NCI-H2107 (cell line): Measurements from ENCODE around the gene USP5.

Experiments used
- DNase-seq: peaks from one replicate; lab custom pipeline; 2025; lab: John Stamatoyannopoulos, UW

Gene USP5

DNA sequence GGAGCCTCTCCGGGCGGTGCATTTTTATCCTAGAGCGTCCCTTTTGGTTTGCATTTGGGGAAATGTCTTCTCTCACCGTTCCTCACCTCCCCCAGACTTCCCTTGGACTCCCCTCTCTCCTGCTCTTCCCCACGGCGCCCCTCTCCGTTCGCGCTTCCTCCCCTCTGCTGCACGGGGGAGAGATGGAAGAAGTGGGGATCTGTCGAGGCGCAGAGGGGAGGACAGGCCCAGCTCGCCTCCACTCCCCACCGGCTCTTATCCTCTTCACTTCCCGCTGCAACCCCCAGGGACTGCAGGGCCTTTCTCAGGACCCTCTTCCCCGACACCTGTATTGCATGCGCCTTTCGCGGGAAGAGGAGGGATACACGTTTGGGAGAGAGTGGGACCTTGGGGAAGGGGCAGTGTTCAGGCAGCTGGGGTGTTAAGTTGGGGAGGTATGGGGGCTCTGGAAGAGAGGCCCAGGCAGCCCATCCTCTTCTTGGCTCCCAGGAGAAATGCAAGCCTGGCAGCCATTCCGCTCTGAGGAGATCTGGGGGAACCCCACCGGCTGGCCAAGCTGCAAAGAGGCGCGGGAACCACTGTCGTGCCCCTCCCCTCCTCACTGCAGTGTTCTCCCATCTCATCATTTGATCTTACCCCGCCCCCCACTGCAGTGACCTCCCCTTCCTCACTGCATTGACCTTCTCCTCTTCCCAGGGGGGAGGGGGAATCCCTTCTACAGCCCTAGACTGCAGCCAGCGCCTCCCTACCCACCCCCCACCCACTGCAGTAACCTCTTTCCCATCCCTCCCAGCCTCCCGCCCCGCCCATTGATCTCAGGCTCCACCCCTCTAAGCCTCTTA is 63.2 kb downstream of the USP5 start:
- DNase-seq = no peak

DNA sequence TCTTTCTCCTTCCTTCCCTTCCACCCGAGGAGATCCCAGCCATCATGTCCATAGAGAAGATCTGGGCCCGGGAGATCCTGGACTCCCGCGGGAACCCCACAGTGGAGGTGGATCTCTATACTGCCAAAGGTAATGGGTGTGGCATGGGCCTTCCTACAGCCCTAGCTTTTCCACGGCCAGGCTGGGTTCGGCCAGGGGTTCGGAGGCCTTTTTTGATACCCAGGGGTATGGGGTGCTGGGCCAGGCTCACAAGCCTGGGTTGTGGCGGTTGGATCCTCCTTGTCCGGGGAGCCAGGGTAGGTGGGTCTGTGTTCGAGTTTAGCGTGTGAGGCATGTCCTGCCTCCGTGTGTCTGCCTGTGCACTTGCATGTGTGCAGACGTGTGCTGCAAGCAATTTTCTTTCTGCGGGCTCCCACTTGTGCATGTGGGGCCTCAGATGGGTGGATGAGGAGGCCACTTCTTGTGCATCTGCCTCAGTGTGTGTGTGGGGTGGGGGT is 63.9 kb downstream of the USP5 start:
- DNase-seq = no peak
